IPS-18a (cell line): ENCODE results near the gene DIAPH1.

Experiments used
- H3K27ac ChIP-seq: one replicate; pipeline ENCODE4 v1.5.1; 2013; ENCODE audit warnings: low read length
- H3K27me3 ChIP-seq: one replicate; pipeline ENCODE4 v1.6.1; 2013; ENCODE audit warnings: mild to moderate bottlenecking, low read length; ENCODE audit not compliant: control insufficient read depth, insufficient read depth
- H3K36me3 ChIP-seq: one replicate; pipeline ENCODE4 v1.6.1; 2013; ENCODE audit warnings: low read depth, low read length; ENCODE audit not compliant: control insufficient read depth
- H3K4me1 ChIP-seq: one replicate; pipeline ENCODE4 v1.6.1; 2013; ENCODE audit warnings: low read depth, low read length; ENCODE audit not compliant: control insufficient read depth
- H3K4me3 ChIP-seq: one replicate; pipeline ENCODE4 v1.5.1; 2013; ENCODE audit warnings: low read length
- H3K9ac ChIP-seq: one replicate; pipeline ENCODE4 v1.6.1; 2013; ENCODE audit warnings: mild to moderate bottlenecking, low read length, moderate library complexity
- H3K9me3 ChIP-seq: one replicate; pipeline ENCODE4 v1.6.1; 2013; ENCODE audit warnings: low read depth, low read length; ENCODE audit not compliant: control insufficient read depth

DIAPH1 gene

GRCh38 chr5:141605523-141606277 is 13.1 kb downstream of the DIAPH1 start:
- no peak overlapping the region for H3K27ac ChIP-seq

GRCh38 chr5:141603923-141604717 is 14.7 kb downstream of the DIAPH1 start:
- no peak overlapping the region for H3K9ac ChIP-seq
- H3K4me3 ChIP-seq = no peak overlapping the region
- no peaks in the 10 kb centered on the region for H3K27me3 ChIP-seq
- H3K4me1 ChIP-seq = no peaks in the 10 kb centered on the region
- H3K27ac ChIP-seq = no peak overlapping the region
- H3K9me3 ChIP-seq = no peaks in the 10 kb centered on the region
- H3K36me3 ChIP-seq = no peaks in the 10 kb centered on the region

More at GRCh38 chr5:141605523-141606277, 13.1 kb downstream of the DIAPH1 start:
- no peaks in the 10 kb centered on the region for H3K9me3 ChIP-seq
- no peak overlapping the region for H3K4me3 ChIP-seq
- H3K4me1 ChIP-seq = no peaks in the 10 kb centered on the region
- no peak overlapping the region for H3K9ac ChIP-seq
- no peaks in the 10 kb centered on the region for H3K36me3 ChIP-seq
- no peaks in the 10 kb centered on the region for H3K27me3 ChIP-seq

GRCh38 chr5:141602606-141603005 is 16.2 kb downstream of the DIAPH1 start:
- H3K4me1 ChIP-seq = no peaks in the 10 kb centered on the region
- H3K9me3 ChIP-seq = no peaks in the 10 kb centered on the region
- H3K27ac ChIP-seq = no peak overlapping the region
- no peak overlapping the region for H3K9ac ChIP-seq
- no peak overlapping the region for H3K4me3 ChIP-seq
- no peaks in the 10 kb centered on the region for H3K27me3 ChIP-seq
- H3K36me3 ChIP-seq = no peaks in the 10 kb centered on the region

GRCh38 chr5:141598391-141599345 is 20.1 kb downstream of the DIAPH1 start:
- no peaks in the 10 kb centered on the region for H3K36me3 ChIP-seq
- H3K27ac ChIP-seq = no peak overlapping the region
- H3K27me3 ChIP-seq = no peaks in the 10 kb centered on the region
- H3K4me1 ChIP-seq = no peaks in the 10 kb centered on the region
- H3K9me3 ChIP-seq = no peaks in the 10 kb centered on the region
- no peak overlapping the region for H3K4me3 ChIP-seq
- no peak overlapping the region for H3K9ac ChIP-seq

- no peak overlapping the region for H3K27ac ChIP-seq
- H3K4me3 ChIP-seq = no peak overlapping the region
- no peaks in the 10 kb centered on the region for H3K27me3 ChIP-seq
- no peak overlapping the region for H3K9ac ChIP-seq
- no peaks in the 10 kb centered on the region for H3K36me3 ChIP-seq
- no peaks in the 10 kb centered on the region for H3K9me3 ChIP-seq
- no peaks in the 10 kb centered on the region for H3K4me1 ChIP-seq
Measured at GRCh38 chr5:141597814-141598213, 21.0 kb downstream of the DIAPH1 start.

- no peak overlapping the region for H3K27ac ChIP-seq
- H3K36me3 ChIP-seq = no peaks in the 10 kb centered on the region
- H3K27me3 ChIP-seq = no peaks in the 10 kb centered on the region
- H3K4me1 ChIP-seq = no peaks in the 10 kb centered on the region
- no peak overlapping the region for H3K4me3 ChIP-seq
- H3K9ac ChIP-seq = no peak overlapping the region
- H3K9me3 ChIP-seq = no peaks in the 10 kb centered on the region
Measured at GRCh38 chr5:141597394-141597793, 21.4 kb downstream of the DIAPH1 start.

- H3K4me3 ChIP-seq = no peak overlapping the region
- H3K27ac ChIP-seq = no peak overlapping the region
- no peak overlapping the region for H3K9ac ChIP-seq
- H3K27me3 ChIP-seq = no peaks in the 10 kb centered on the region
- no peaks in the 10 kb centered on the region for H3K36me3 ChIP-seq
- H3K9me3 ChIP-seq = no peaks in the 10 kb centered on the region
- no peaks in the 10 kb centered on the region for H3K4me1 ChIP-seq
Measured at GRCh38 chr5:141596867-141597266, 21.9 kb downstream of the DIAPH1 start.

GRCh38 chr5:141590127-141590526 is 28.7 kb downstream of the DIAPH1 start:
- H3K36me3 ChIP-seq = peaks cover 10% of the 10 kb centered on the region
- no peak overlapping the region for H3K27ac ChIP-seq
- H3K9me3 ChIP-seq = no peaks in the 10 kb centered on the region
- no peaks in the 10 kb centered on the region for H3K27me3 ChIP-seq
- H3K9ac ChIP-seq = no peak overlapping the region
- no peaks in the 10 kb centered on the region for H3K4me1 ChIP-seq
- H3K4me3 ChIP-seq = no peak overlapping the region

GRCh38 chr5:141586246-141586645 is 32.6 kb downstream of the DIAPH1 start:
- Histone ChIP-seq H3K27me3 (no peaks in the 10 kb centered on the region), H3K4me1 (no peaks in the 10 kb centered on the region), H3K9ac (no peak overlapping the region), H3K36me3 (peaks cover 40% of the 10 kb centered on the region), H3K27ac (no peak overlapping the region), H3K4me3 (no peak overlapping the region), H3K9me3 (no peaks in the 10 kb centered on the region)

GRCh38 chr5:141585594-141585993 is 33.2 kb downstream of the DIAPH1 start:
- no peaks in the 10 kb centered on the region for H3K27me3 ChIP-seq
- H3K36me3 ChIP-seq = peaks cover 46% of the 10 kb centered on the region
- H3K9me3 ChIP-seq = no peaks in the 10 kb centered on the region
- H3K4me1 ChIP-seq = no peaks in the 10 kb centered on the region
- no peak overlapping the region for H3K27ac ChIP-seq
- no peak overlapping the region for H3K4me3 ChIP-seq
- no peak overlapping the region for H3K9ac ChIP-seq

- Histone ChIP-seq H3K4me3 (no peak overlapping the region), H3K27me3 (no peaks in the 10 kb centered on the region), H3K9ac (no peak overlapping the region), H3K36me3 (peaks cover 78% of the 10 kb centered on the region), H3K27ac (no peak overlapping the region), H3K9me3 (no peaks in the 10 kb centered on the region), H3K4me1 (no peaks in the 10 kb centered on the region)
Measured at GRCh38 chr5:141574122-141574510, 44.7 kb downstream of the DIAPH1 start.
